Measurements from ENCODE around the gene NXPH3. TPM values are rescaled to one million over a fixed set of nuclear protein-coding genes. Genes with fewer than 3 reads are reported as not detected.

NXPH3 gene
- total and polyA plus RNA-seq, 2 donors (not counting 3 experiments of a cell fraction or from before 2014, with no cell fraction given), result 1.7 to 2.0 TPM

- TF ChIP-seq EZH2 (IDR thresholded peaks at IDR 0.05; ENCODE audit: borderline replicate concordance, low read depth, low read length, severe bottlenecking), result no peak
- TF ChIP-seq CTCF (IDR thresholded peaks at IDR 0.05; ENCODE audit: extremely low read depth in 1 of 2, insufficient read depth in 1 of 2, low read depth in 1 of 2, low read length in 2 of 2), result no peak
- TF ChIP-seq GATA2 (IDR thresholded peaks at IDR 0.05; ENCODE audit: insufficient read depth, insufficient read length, low read depth, low read length), result no peak
- TF ChIP-seq POLR2AphosphoS5 (IDR thresholded peaks at IDR 0.05; ENCODE audit: insufficient read depth, low read depth, low read length), result no peak
- TF ChIP-seq POLR2A (IDR thresholded peaks at IDR 0.05; ENCODE audit: low read depth, low read length), result no peak
- Histone ChIP-seq H3K9me3 (replicated peaks; ENCODE audit: control insufficient read depth, insufficient read depth, low read length) (no peaks in the 10 kb centered on the region), H3K4me3 (replicated peaks in 1 of 3; ENCODE audit: insufficient read depth in 1 of 3, low read depth in 1 of 3, low read length in 3 of 3) (no peak overlapping the region), H3K4me2 (ENCODE audit: insufficient read depth, low read length) (no peak overlapping the region), H3K4me1 (ENCODE audit: control insufficient read depth, extremely low read depth, insufficient read depth, low read length) (no peaks in the 10 kb centered on the region), H3K9me1 (replicated peaks; ENCODE audit: control insufficient read depth, extremely low read depth, insufficient read depth, low read length) (no peaks in the 10 kb centered on the region), H3K27ac (ENCODE audit: insufficient read depth, low read depth, low read length) (no peak overlapping the region), H3K9ac (replicated peaks; ENCODE audit: extremely low read depth, insufficient read depth, low read length) (no peak overlapping the region), H3K79me2 (ENCODE audit: control insufficient read depth, insufficient read depth, low read length) (no peaks in the 10 kb centered on the region), H3K36me3 (ENCODE audit: control insufficient read depth in 2 of 2, extremely low read depth in 1 of 2, insufficient read depth in 2 of 2, low read length in 2 of 2) (peaks cover 0 to under 1% of the 10 kb centered on the region in 2 experiments), H2AFZ (ENCODE audit: low read depth, low read length) (no peak overlapping the region), H3K27me3 (ENCODE audit: control insufficient read depth in 2 of 2, insufficient read depth in 2 of 2, low read length in 2 of 2) (no peaks in the 10 kb centered on the region), H4K20me1 (replicated peaks; ENCODE audit: control insufficient read depth, extremely low read depth, insufficient read depth, low read length) (no peaks in the 10 kb centered on the region)
- FAIRE-seq (no peak), DNase-seq (ENCODE audit: low read depth, low spot score) (no peak)
- CTCF ChIA-PET, result interaction anchor here (0.9 to 1.4 kb wide), 2 partner anchors 100 to 105 kb away, joined by 3 read pairs; no protein-coding TSS in a partner anchor
- intact Hi-C loops (cut with micrococcal nuclease), result no loop called here
- dilution Hi-C loops (cut with MboI; ENCODE audit: extremely low pct_ligation_motif_present, low sequenced_read_pairs), result no loop called here
- POLR2A ChIA-PET, result no interaction called here
- BruUV-seq (replicated peaks), result no TSS peak
Observed at GRCh38 chr17:49590874-49591273, 15.2 kb downstream of the NXPH3 start.

- Histone ChIP-seq H3K36me3 (ENCODE audit: control insufficient read depth in 2 of 2, extremely low read depth in 1 of 2, insufficient read depth in 2 of 2, low read length in 2 of 2) (peaks cover 0 to 2% of the 10 kb centered on the region in 2 experiments), H3K4me1 (ENCODE audit: control insufficient read depth, extremely low read depth, insufficient read depth, low read length) (no peaks in the 10 kb centered on the region), H3K9me1 (replicated peaks; ENCODE audit: control insufficient read depth, extremely low read depth, insufficient read depth, low read length) (no peaks in the 10 kb centered on the region), H4K20me1 (replicated peaks; ENCODE audit: control insufficient read depth, extremely low read depth, insufficient read depth, low read length) (no peaks in the 10 kb centered on the region), H3K4me3 (replicated peaks in 1 of 3; ENCODE audit: insufficient read depth in 1 of 3, low read depth in 1 of 3, low read length in 3 of 3) (no peak overlapping the region), H3K79me2 (ENCODE audit: control insufficient read depth, insufficient read depth, low read length) (no peaks in the 10 kb centered on the region), H3K4me2 (ENCODE audit: insufficient read depth, low read length) (no peak overlapping the region), H3K9ac (replicated peaks; ENCODE audit: extremely low read depth, insufficient read depth, low read length) (no peak overlapping the region), H3K27ac (ENCODE audit: insufficient read depth, low read depth, low read length) (no peak overlapping the region), H3K9me3 (replicated peaks; ENCODE audit: control insufficient read depth, insufficient read depth, low read length) (no peaks in the 10 kb centered on the region), H2AFZ (ENCODE audit: low read depth, low read length) (no peak overlapping the region), H3K27me3 (ENCODE audit: control insufficient read depth in 2 of 2, insufficient read depth in 2 of 2, low read length in 2 of 2) (no peaks in the 10 kb centered on the region)
- CTCF ChIA-PET, result interaction anchor here (1.3 kb wide), 1 partner anchor 22 kb away, joined by 3 read pairs; no protein-coding TSS in a partner anchor
- BruUV-seq (replicated peaks), result no TSS peak
- intact Hi-C loops (cut with micrococcal nuclease), result no loop called here
- dilution Hi-C loops (cut with MboI; ENCODE audit: extremely low pct_ligation_motif_present, low sequenced_read_pairs), result no loop called here
- no peak for DNase-seq (ENCODE audit: low read depth, low spot score)
- FAIRE-seq, result no peak
- POLR2A ChIA-PET, result no interaction called here
- no peak for TF ChIP-seq CTCF (IDR thresholded peaks at IDR 0.05; ENCODE audit: extremely low read depth in 1 of 2, insufficient read depth in 1 of 2, low read depth in 1 of 2, low read length in 2 of 2)
- no peak for TF ChIP-seq POLR2A (IDR thresholded peaks at IDR 0.05; ENCODE audit: low read depth, low read length)
- TF ChIP-seq JUN (IDR thresholded peaks at IDR 0.05; ENCODE audit: borderline replicate concordance, insufficient read depth, insufficient read length, low read depth), result no peak
- no peak for TF ChIP-seq EZH2 (IDR thresholded peaks at IDR 0.05; ENCODE audit: borderline replicate concordance, low read depth, low read length, severe bottlenecking)
- no peak for TF ChIP-seq POLR2AphosphoS5 (IDR thresholded peaks at IDR 0.05; ENCODE audit: insufficient read depth, low read depth, low read length)
- no peak for TF ChIP-seq MYC (IDR thresholded peaks at IDR 0.05; ENCODE audit: low read depth, low read length)
- no peak for TF ChIP-seq MAX (IDR thresholded peaks at IDR 0.05; ENCODE audit: insufficient read depth, insufficient read length)
- TF ChIP-seq GATA2 (IDR thresholded peaks at IDR 0.05; ENCODE audit: insufficient read depth, insufficient read length, low read depth, low read length), result no peak
- no peak for TF ChIP-seq FOS (IDR thresholded peaks at IDR 0.05; ENCODE audit: borderline replicate concordance, insufficient read depth, low read length)
Observed at GRCh38 chr17:49592263-49592662, 16.6 kb downstream of the NXPH3 start.

Measured in endothelial cell of umbilical vein (primary cell).